Liver (tissue), 9 donors: ENCODE measurements around the gene WDR27. TPM values are rescaled to one million over a fixed set of nuclear protein-coding genes. Genes with fewer than 3 reads are reported as not detected.

Experiments used
- DNase-seq: peaks from one replicate; pipeline ENCODE4 v3.0.0-alpha.2; 2017; ENCODE audit warnings: low spot score
- H3K27ac ChIP-seq, 2 donors: one replicate each; pipeline ENCODE4 v1.7.0; 2013; ENCODE audit warnings: inconsistent platforms in 2 of 2, low read length in 2 of 2, control low read depth in 1 of 2, low read depth in 1 of 2, mild to moderate bottlenecking in 1 of 2
- H3K27me3 ChIP-seq, 4 donors: one replicate each; pipeline versions ENCODE4 v1.6.1 to v1.7.0; 2013; ENCODE audit warnings: low read length in 3 of 4, inconsistent platforms in 1 of 4, mild to moderate bottlenecking in 1 of 4, moderate library complexity in 1 of 4; ENCODE audit not compliant: control insufficient read depth in 4 of 4, insufficient read depth in 4 of 4
- H3K36me3 ChIP-seq, 4 donors: one replicate each; pipeline versions ENCODE4 v1.6.1 to v1.7.0; 2013; ENCODE audit warnings: low read length in 3 of 4, mild to moderate bottlenecking in 3 of 4, low read depth in 1 of 4, moderate library complexity in 1 of 4; ENCODE audit not compliant: control insufficient read depth in 4 of 4, insufficient read depth in 3 of 4
- H3K4me1 ChIP-seq, 4 donors: one replicate each; pipeline versions ENCODE4 v1.6.1 to v1.7.0; 2013; ENCODE audit warnings: low read length in 3 of 4, mild to moderate bottlenecking in 3 of 4, moderate library complexity in 1 of 4; ENCODE audit not compliant: control insufficient read depth in 4 of 4, insufficient read depth in 4 of 4
- H3K4me3 ChIP-seq, 3 donors: one replicate each; pipeline versions ENCODE4 v1.6.1 to v1.7.0; 2013; ENCODE audit warnings: low read length in 3 of 3, control low read depth in 1 of 3, low read depth in 1 of 3, mild to moderate bottlenecking in 1 of 3
- H3K9ac ChIP-seq, 2 donors: one replicate each; pipeline ENCODE4 v1.7.0; 2013; ENCODE audit warnings: low read length in 2 of 2, mild to moderate bottlenecking in 2 of 2, moderate library complexity in 2 of 2, control low read depth in 1 of 2, low read depth in 1 of 2
- H3K9me3 ChIP-seq, 4 donors: one replicate each; pipeline versions ENCODE4 v1.6.1 to v1.7.0; 2013; ENCODE audit warnings: low read length in 3 of 4; ENCODE audit not compliant: control insufficient read depth in 4 of 4
- CTCF ChIP-seq: fragments of 150-350 bp; IDR thresholded peaks from 2 replicates; pipeline ENCODE4 v1.5.1; 2017; ENCODE audit warnings: improper control_type of control experiment, low read depth, low read length; ENCODE audit not compliant: missing input control
- EGR1 ChIP-seq, 2 donors: IDR thresholded peaks; 2 replicates each; pipeline ENCODE4 v1.6.1; 2016 to 2018; ENCODE audit warnings: antibody characterized with exemption in 2 of 2, low read depth in 2 of 2
- FOXA1 ChIP-seq: IDR thresholded peaks from 2 replicates; pipeline ENCODE4 v1.6.1; 2016; ENCODE audit warnings: antibody characterized with exemption
- FOXA2 ChIP-seq: IDR thresholded peaks from 2 replicates; pipeline ENCODE4 v1.6.1; 2016; ENCODE audit warnings: antibody characterized with exemption
- GABPA ChIP-seq, 2 donors: IDR thresholded peaks in 1 of 2; conservative IDR thresholded peaks in 1 of 2; 2 replicates each; pipeline ENCODE4 v1.6.1; 2016; ENCODE audit warnings: antibody characterized with exemption in 2 of 2, mild to moderate bottlenecking in 1 of 2, moderate library complexity in 1 of 2
- HNF4A ChIP-seq, 2 donors: conservative IDR thresholded peaks; 2 replicates each; pipeline ENCODE4 v1.6.1; 2016; ENCODE audit warnings: antibody characterized with exemption in 2 of 2, mild to moderate bottlenecking in 2 of 2
- HNF4G ChIP-seq: IDR thresholded peaks from 2 replicates; pipeline ENCODE4 v1.6.1; 2016; ENCODE audit warnings: antibody characterized with exemption
- JUND ChIP-seq, 2 donors: IDR thresholded peaks; 2 replicates each; pipeline ENCODE4 v1.6.1; 2016; ENCODE audit warnings: antibody characterized with exemption in 2 of 2
- NR2F2 ChIP-seq: IDR thresholded peaks from 2 replicates; pipeline ENCODE4 v1.6.1; 2016; ENCODE audit warnings: antibody characterized with exemption
- RAD21 ChIP-seq, 2 donors: IDR thresholded peaks; 2 replicates each; pipeline ENCODE4 v1.6.1; 2016; ENCODE audit warnings: antibody characterized with exemption in 2 of 2, mild to moderate bottlenecking in 2 of 2
- REST ChIP-seq: IDR thresholded peaks from 2 replicates; pipeline ENCODE4 v1.6.1; 2016; ENCODE audit warnings: antibody characterized with exemption, mild to moderate bottlenecking
- RXRA ChIP-seq, 2 donors: IDR thresholded peaks; 2 replicates each; pipeline ENCODE4 v1.6.1; 2017 to 2018; ENCODE audit warnings: antibody characterized with exemption in 2 of 2, mild to moderate bottlenecking in 1 of 2
- SP1 ChIP-seq: IDR thresholded peaks from 2 replicates; pipeline ENCODE4 v1.6.1; 2018; ENCODE audit warnings: antibody characterized with exemption, mild to moderate bottlenecking
- TAF1 ChIP-seq: conservative IDR thresholded peaks from 2 replicates; pipeline ENCODE4 v1.6.1; 2016; ENCODE audit warnings: antibody characterized with exemption, mild to moderate bottlenecking
- YY1 ChIP-seq: IDR thresholded peaks from 2 replicates; pipeline ENCODE4 v1.6.1; 2016; ENCODE audit warnings: antibody characterized with exemption, mild to moderate bottlenecking
- ZBTB33 ChIP-seq: IDR thresholded peaks from 2 replicates; pipeline ENCODE4 v1.6.1; 2016; ENCODE audit warnings: antibody characterized with exemption
- WGBS: extraction: QIAGEN DNeasy Blood & Tissue Kit; methylation state at CpG from one replicate; pipeline ENCODE4 v1.1.7; 2013; 5-methylcytosine and 5-hydroxymethylcytosine counted together
- polyA plus RNA-seq, 2 donors: library from polyadenylated mRNA; stranded (reverse) in 1 of 2; unstranded in 1 of 2; fragments of 200-250 nt in 1 of 2; fragments of >200 nt in 1 of 2; fragmentation: Nextera tagmentation in 1 of 2; extraction: Ambion mirVana in 1 of 2; gene quantifications; one replicate each; pipeline versions ENCODE4 v1.2.1 to v1.2.3, GENCODE V29; 2013 to 2015
- total RNA-seq, 2 donors: library from RNA; depleted of rRNA; stranded (reverse); fragments of >200 nt; gene quantifications; one replicate each; pipeline ENCODE4 v1.2.3, GENCODE V29; 2014
- TF ChIP-seq, protein P1 (sequence below): IDR thresholded peaks from 2 replicates; pipeline ENCODE4 v1.6.1; 2016; ENCODE audit warnings: antibody characterized with exemption
- TF ChIP-seq, protein P2 (sequence below): IDR thresholded peaks from 2 replicates; pipeline ENCODE4 v1.6.1; 2016; ENCODE audit warnings: antibody characterized with exemption
- donor health status: healthy.
- donor health status: healthy.
- donor health status: healthy.
- donor health status: healthy.
- donor health status: healthy.

The WDR27 gene
- total and polyA plus RNA-seq, 4 donors: 3.7 to 20.1 (median 7.7) TPM

GRCh38 chr6:169416249-169416648 is 285.6 kb downstream of the WDR27 start:
- Histone ChIP-seq H3K9me3 (peaks cover 5 to 11% (median 8%) of the 10 kb centered on the region in 4 donors), H3K4me1 (peaks cover 0 to 5% (median 2%) of the 10 kb centered on the region in 4 donors), H3K27me3 (no peaks in the 10 kb centered on the region), H3K9ac (no peak overlapping the region), H3K4me3 (no peak overlapping the region), H3K36me3 (no peaks in the 10 kb centered on the region), H3K27ac (no peak overlapping the region)
- 69% methylated on average over 3 of the region's 3 CpGs for WGBS
- no peak for DNase-seq
- TF ChIP-seq HNF4G: no peak
- no peak for TF ChIP-seq EGR1 (IDR thresholded peaks at IDR 0.05; ENCODE audit: low read depth in 2 of 2)
- TF ChIP-seq, protein P1, sequence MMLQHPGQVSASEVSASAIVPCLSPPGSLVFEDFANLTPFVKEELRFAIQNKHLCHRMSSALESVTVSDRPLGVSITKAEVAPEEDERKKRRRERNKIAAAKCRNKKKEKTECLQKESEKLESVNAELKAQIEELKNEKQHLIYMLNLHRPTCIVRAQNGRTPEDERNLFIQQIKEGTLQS: no peak
- no peak for TF ChIP-seq CTCF
- no peak for TF ChIP-seq SP1
- TF ChIP-seq JUND (IDR thresholded peaks at IDR 0.05): no peak
- no peak for TF ChIP-seq RXRA (IDR thresholded peaks at IDR 0.05)
- TF ChIP-seq FOXA2: no peak
- no peak for TF ChIP-seq GABPA (IDR thresholded peaks at IDR 0.05 in 1 of 2, conservative IDR thresholded peaks at IDR 0.05 in 1 of 2)
- TF ChIP-seq, protein P2, sequence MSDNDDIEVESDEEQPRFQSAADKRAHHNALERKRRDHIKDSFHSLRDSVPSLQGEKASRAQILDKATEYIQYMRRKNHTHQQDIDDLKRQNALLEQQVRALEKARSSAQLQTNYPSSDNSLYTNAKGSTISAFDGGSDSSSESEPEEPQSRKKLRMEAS: no peak
- TF ChIP-seq REST: no peak
- TF ChIP-seq YY1: no peak
- TF ChIP-seq FOXA1: no peak
- no peak for TF ChIP-seq ZBTB33
- no peak for TF ChIP-seq TAF1
- no peak for TF ChIP-seq HNF4A (conservative IDR thresholded peaks at IDR 0.05)
- TF ChIP-seq NR2F2: no peak
- no peak for TF ChIP-seq RAD21 (IDR thresholded peaks at IDR 0.05)
